GM21390 (cell line): ENCODE data around the gene ASRGL1.
"Not testable (repeated sequence)": the region's sequence is repeated elsewhere in the genome, so short reads cannot be mapped to it uniquely, and the experiment has no call there.

ENCODE experiments used
- ATAC-seq: cut with Tn5 transposase; IDR thresholded peaks from one replicate; pipeline ENCODE4 v1.9.1; 2021; ENCODE audit not compliant: unreplicated experiment

ASRGL1 gene

GRCh38 chr11:62352355-62353336 lies 15.4 kb downstream of the ASRGL1 start:
- ATAC-seq: no peak

GRCh38 chr11:62353841-62354240 lies 16.6 kb downstream of the ASRGL1 start:
- ATAC-seq: no peak

- ATAC-seq: no peak
Measured at GRCh38 chr11:62358273-62358672, 21.0 kb downstream of the ASRGL1 start.

GRCh38 chr11:62359475-62359874 lies 22.2 kb downstream of the ASRGL1 start:
- no peak for ATAC-seq

GRCh38 chr11:62360685-62361084 lies 23.4 kb downstream of the ASRGL1 start:
- ATAC-seq: no peak

GRCh38 chr11:62368861-62369477 lies 31.7 kb downstream of the ASRGL1 start:
- ATAC-seq: not testable (repeated sequence)

GRCh38 chr11:62370743-62371440 lies 33.6 kb downstream of the ASRGL1 start:
- ATAC-seq: no peak

- no peak for ATAC-seq
Measured at GRCh38 chr11:62372871-62373270, 35.6 kb downstream of the ASRGL1 start.

GRCh38 chr11:62373464-62374119 lies 36.3 kb downstream of the ASRGL1 start:
- no peak for ATAC-seq

GRCh38 chr11:62374801-62375200 lies 37.6 kb downstream of the ASRGL1 start:
- no peak for ATAC-seq

- ATAC-seq: not testable (repeated sequence)
Measured at GRCh38 chr11:62378459-62379063, 41.3 kb downstream of the ASRGL1 start.

GRCh38 chr11:62379586-62379985 lies 42.3 kb downstream of the ASRGL1 start:
- ATAC-seq: not testable (repeated sequence)

GRCh38 chr11:62380821-62381245 lies 43.6 kb downstream of the ASRGL1 start:
- not testable (repeated sequence) for ATAC-seq

- no peak for ATAC-seq
Measured at GRCh38 chr11:62383822-62384221, 46.6 kb downstream of the ASRGL1 start.

GRCh38 chr11:62386083-62386482 lies 48.8 kb downstream of the ASRGL1 start:
- ATAC-seq: not testable (repeated sequence)

GRCh38 chr11:62387381-62387780 lies 50.1 kb downstream of the ASRGL1 start:
- no peak for ATAC-seq

- no peak for ATAC-seq
Measured at GRCh38 chr11:62388999-62389398, 51.8 kb downstream of the ASRGL1 start.

- no peak for ATAC-seq
Measured at GRCh38 chr11:62390237-62390636, 53.0 kb downstream of the ASRGL1 start.

- ATAC-seq: no peak
Measured at GRCh38 chr11:62390722-62391121, 53.5 kb downstream of the ASRGL1 start.

GRCh38 chr11:62391642-62392425 lies 54.6 kb downstream of the ASRGL1 start:
- ATAC-seq: no peak
